Mononuclear cell (primary cell): ENCODE data around the gene IFIT5. TPM values are rescaled to one million over a fixed set of nuclear protein-coding genes. Genes with fewer than 3 reads are reported as not detected.

ENCODE experiments used
- total RNA-seq: library from RNA; depleted of rRNA; stranded (reverse); fragments of >200 nt; gene quantifications from one replicate; pipeline ENCODE4 v1.2.3, GENCODE V29; 2012

IFIT5 gene
- total RNA-seq, 1 donor = 50.7 TPM

Other genes with a start within 250 kb of the IFIT5 start
- gene CH25H, start 207.3 kb upstream of the IFIT5 start, total RNA-seq = 0.63 TPM
- gene LIPA, start 162.8 kb upstream of the IFIT5 start, total RNA-seq = 45.0 TPM
- gene IFIT2, start 112.5 kb upstream of the IFIT5 start, total RNA-seq = 99.4 TPM
- 30.7 TPM for gene IFIT3, start 86.6 kb upstream of the IFIT5 start, total RNA-seq
- 0.10 TPM for gene IFIT1B, start 36.5 kb upstream of the IFIT5 start, total RNA-seq
- 5.9 TPM for gene IFIT1, start 21.9 kb upstream of the IFIT5 start, total RNA-seq
- not detected for gene SLC16A12, start 121.0 kb downstream of the IFIT5 start, total RNA-seq
- gene PANK1, start 230.7 kb downstream of the IFIT5 start, total RNA-seq = 0.52 TPM